Endothelial cell (in vitro differentiated cells): Measurements from ENCODE around the gene TUBA4A. TPM values are rescaled to one million over a fixed set of nuclear protein-coding genes. Genes with fewer than 3 reads are reported as not detected.

Source experiments
- DNase-seq: peaks from one replicate; pipeline ENCODE4 v3.0.0; 2021; ENCODE audit warnings: low spot score
- H3K27ac Mint-ChIP-seq: one replicate; pipeline ENCODE4 v1.8.0; 2021; ENCODE audit warnings: mixed read lengths, inconsistent platforms; ENCODE audit not compliant: unreplicated experiment
- H3K27me3 Mint-ChIP-seq: one replicate; pipeline ENCODE4 v1.8.0; 2021; ENCODE audit warnings: mild to moderate bottlenecking, moderate library complexity, mixed read lengths, inconsistent platforms; ENCODE audit not compliant: unreplicated experiment
- H3K36me3 Mint-ChIP-seq: one replicate; pipeline ENCODE4 v1.8.0; 2021; ENCODE audit warnings: mild to moderate bottlenecking, low read depth, mixed read lengths, inconsistent platforms; ENCODE audit not compliant: unreplicated experiment
- H3K4me1 Mint-ChIP-seq: one replicate; pipeline ENCODE4 v1.8.0; 2021; ENCODE audit warnings: mild to moderate bottlenecking, mixed read lengths, inconsistent platforms; ENCODE audit not compliant: unreplicated experiment
- H3K4me3 Mint-ChIP-seq: one replicate; pipeline ENCODE4 v1.8.0; 2021; ENCODE audit warnings: mild to moderate bottlenecking, mixed read lengths, inconsistent platforms; ENCODE audit not compliant: unreplicated experiment
- H3K9me3 Mint-ChIP-seq: one replicate; pipeline ENCODE4 v1.8.0; 2021; ENCODE audit warnings: mixed read lengths, inconsistent platforms; ENCODE audit not compliant: unreplicated experiment
- CTCF ChIP-seq: fragments of 200-600 bp; sonication (generic); IDR thresholded peaks from one replicate; pipeline ENCODE4 v1.5.0; 2021; ENCODE audit warnings: antibody characterized with exemption; ENCODE audit not compliant: unreplicated experiment
- total RNA-seq: library from RNA; stranded (reverse); fragmentation: NEBNext Ultra II Directional; extraction: Animal tissue kit (Norgen Biotek cat#: 25700); gene quantifications from one replicate; pipeline ENCODE4 v1.2.1, GENCODE V29; 2021; ENCODE audit not compliant: unreplicated experiment

The TUBA4A gene
- total RNA-seq, 1 donor from 2014 or later = 18.7 TPM

- Mint-ChIP-seq H3K27me3 (peaks cover 7% of the 10 kb centered on the region), H3K4me3 (no peak overlapping the region), H3K36me3 (peaks cover 17% of the 10 kb centered on the region), H3K27ac (no peak overlapping the region), H3K4me1 (no peaks in the 10 kb centered on the region), H3K9me3 (no peaks in the 10 kb centered on the region)
- no peak for DNase-seq
- no peak for TF ChIP-seq CTCF
These were observed 32.9 kb upstream of the TUBA4A start for GRCh38 chr2:219286436-219287115.

- no peaks in the 10 kb centered on the region for H3K4me1 Mint-ChIP-seq
- H3K4me3 Mint-ChIP-seq = no peak overlapping the region
- peaks cover 20% of the 10 kb centered on the region for H3K36me3 Mint-ChIP-seq
- no peak for DNase-seq
- peaks cover 10% of the 10 kb centered on the region for H3K27me3 Mint-ChIP-seq
- TF ChIP-seq CTCF = no peak
- H3K9me3 Mint-ChIP-seq = no peaks in the 10 kb centered on the region
- H3K27ac Mint-ChIP-seq = no peak overlapping the region
These were observed 32.2 kb upstream of the TUBA4A start for GRCh38 chr2:219285894-219286425.

GRCh38 chr2:219285373-219285735, 31.6 kb upstream of the TUBA4A start:
- H3K9me3 Mint-ChIP-seq = no peaks in the 10 kb centered on the region
- no peak for TF ChIP-seq CTCF
- H3K27ac Mint-ChIP-seq = no peak overlapping the region

GRCh38 chr2:219284501-219285372, 31.0 kb upstream of the TUBA4A start:
- Mint-ChIP-seq H3K27me3 (peaks cover 11% of the 10 kb centered on the region), H3K4me1 (peaks cover 5% of the 10 kb centered on the region), H3K9me3 (no peaks in the 10 kb centered on the region)

More at GRCh38 chr2:219285373-219285735, 31.6 kb upstream of the TUBA4A start:
- DNase-seq = no peak
- H3K27me3 Mint-ChIP-seq = peaks cover 11% of the 10 kb centered on the region
- H3K4me1 Mint-ChIP-seq = peaks cover 2% of the 10 kb centered on the region
- peaks cover 22% of the 10 kb centered on the region for H3K36me3 Mint-ChIP-seq
- no peak overlapping the region for H3K4me3 Mint-ChIP-seq

More at GRCh38 chr2:219284501-219285372, 31.0 kb upstream of the TUBA4A start:
- Mint-ChIP-seq H3K27ac (no peak overlapping the region), H3K4me3 (no peak overlapping the region), H3K36me3 (peaks cover 22% of the 10 kb centered on the region)
- no peak for TF ChIP-seq CTCF
- DNase-seq = no peak
